ENCODE data around the gene N4BP2L2. TPM values are rescaled to one million over a fixed set of nuclear protein-coding genes. Genes with fewer than 3 reads are reported as not detected.

Gene N4BP2L2
- total RNA-seq, 1 donor from 2014 or later = 135 TPM

- Histone ChIP-seq H3K36me3 (ENCODE audit: control insufficient read depth in 3 of 3, insufficient read depth in 3 of 3, low read length in 3 of 3) (peaks cover 7 to 13% (median 13%) of the 10 kb centered on the region in 3 donors), H3K4me1 (ENCODE audit: control insufficient read depth in 3 of 3, insufficient read depth in 3 of 3, low read length in 3 of 3) (peaks cover 20 to 23% (median 22%) of the 10 kb centered on the region in 3 donors), H3K27ac (ENCODE audit: low read depth, low read length) (no peak overlapping the region), H3K9me3 (ENCODE audit: control insufficient read depth in 3 of 3, low read length in 3 of 3) (peaks cover 0 to 2% (median 0%) of the 10 kb centered on the region in 3 donors), H3K9ac (ENCODE audit: low read depth in 1 of 3, low read length in 3 of 3) (no peak overlapping the region), H3K4me3 (ENCODE audit: low read length in 3 of 3) (no peak overlapping the region), H3K27me3 (ENCODE audit: control insufficient read depth in 3 of 3, insufficient read depth in 3 of 3, low read length in 3 of 3) (no peaks in the 10 kb centered on the region)
Observed at GRCh38 chr13:32430018-32430747, 108.4 kb downstream of the N4BP2L2 start.

- H3K9ac ChIP-seq (ENCODE audit: low read depth in 1 of 3, low read length in 3 of 3) = no peak overlapping the region
- H3K36me3 ChIP-seq (ENCODE audit: control insufficient read depth in 3 of 3, insufficient read depth in 3 of 3, low read length in 3 of 3) = peaks cover 7 to 9% (median 8%) of the 10 kb centered on the region in 3 donors
- peak overlapping the region; percentile 86 for H3K27ac ChIP-seq (ENCODE audit: low read depth, low read length)
- peaks cover 0 to 2% (median 0%) of the 10 kb centered on the region in 3 donors for H3K9me3 ChIP-seq (ENCODE audit: control insufficient read depth in 3 of 3, low read length in 3 of 3)
- H3K27me3 ChIP-seq (ENCODE audit: control insufficient read depth in 3 of 3, insufficient read depth in 3 of 3, low read length in 3 of 3) = no peaks in the 10 kb centered on the region
- no peak overlapping the region for H3K4me3 ChIP-seq (ENCODE audit: low read length in 3 of 3)
- peaks cover 20 to 25% (median 23%) of the 10 kb centered on the region in 3 donors for H3K4me1 ChIP-seq (ENCODE audit: control insufficient read depth in 3 of 3, insufficient read depth in 3 of 3, low read length in 3 of 3)
Observed at GRCh38 chr13:32429433-32429909, 109.1 kb downstream of the N4BP2L2 start.

DNA sequence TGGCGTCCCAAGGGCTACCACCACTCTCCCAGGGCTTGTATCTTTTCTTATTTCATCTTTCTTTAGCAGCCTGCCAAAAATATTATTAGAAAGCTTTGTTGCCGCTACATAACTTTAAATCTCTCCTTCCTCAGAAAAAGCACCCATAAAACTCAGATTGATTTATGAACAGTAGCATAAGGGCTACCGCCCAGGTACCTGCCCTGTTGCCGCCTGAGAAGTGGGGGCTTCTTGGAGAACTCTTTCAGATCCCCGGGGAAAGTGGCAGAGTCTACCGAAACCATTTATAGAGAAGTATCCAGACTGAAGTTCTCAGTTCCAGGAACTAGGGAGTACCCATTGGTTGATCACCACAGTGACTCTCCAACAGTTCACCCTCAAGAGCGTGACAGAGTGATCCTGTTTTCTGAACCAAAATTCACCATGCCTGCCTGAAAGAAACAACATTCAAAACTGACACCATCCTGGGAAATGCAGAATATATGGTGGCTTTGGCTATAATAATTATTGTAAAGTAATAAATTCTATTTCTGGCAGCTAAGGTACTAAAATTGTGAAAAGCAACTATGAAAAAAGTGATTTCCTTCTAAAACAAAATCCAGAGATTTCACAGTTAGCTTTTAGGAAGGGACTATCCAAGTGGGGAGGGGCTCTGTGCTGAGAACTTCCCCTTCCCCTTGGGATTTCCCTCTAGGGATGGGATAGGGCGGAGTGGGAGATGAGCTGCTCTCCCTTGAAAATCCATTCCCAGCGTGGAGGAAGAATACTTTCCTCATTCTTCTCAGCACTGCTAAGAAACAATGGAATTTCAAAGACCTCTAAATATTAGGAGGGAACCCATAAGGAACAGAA lies 109.8 kb downstream of the N4BP2L2 start:
- Histone ChIP-seq H3K27ac (ENCODE audit: low read depth, low read length) (peak overlapping the region; percentile 86), H3K4me1 (ENCODE audit: control insufficient read depth in 3 of 3, insufficient read depth in 3 of 3, low read length in 3 of 3) (peaks cover 20 to 25% (median 23%) of the 10 kb centered on the region in 3 donors), H3K9me3 (ENCODE audit: control insufficient read depth in 3 of 3, low read length in 3 of 3) (peaks cover 0 to 2% (median 0%) of the 10 kb centered on the region in 3 donors), H3K36me3 (ENCODE audit: control insufficient read depth in 3 of 3, insufficient read depth in 3 of 3, low read length in 3 of 3) (peaks cover 7 to 14% (median 9%) of the 10 kb centered on the region in 3 donors), H3K4me3 (ENCODE audit: low read length in 3 of 3) (peak overlapping the region; percentile 74 to 82 (median 81)), H3K9ac (ENCODE audit: low read depth in 1 of 3, low read length in 3 of 3) (peak overlapping the region; percentile 71 to 88 (median 82)), H3K27me3 (ENCODE audit: control insufficient read depth in 3 of 3, insufficient read depth in 3 of 3, low read length in 3 of 3) (no peaks in the 10 kb centered on the region)

DNA sequence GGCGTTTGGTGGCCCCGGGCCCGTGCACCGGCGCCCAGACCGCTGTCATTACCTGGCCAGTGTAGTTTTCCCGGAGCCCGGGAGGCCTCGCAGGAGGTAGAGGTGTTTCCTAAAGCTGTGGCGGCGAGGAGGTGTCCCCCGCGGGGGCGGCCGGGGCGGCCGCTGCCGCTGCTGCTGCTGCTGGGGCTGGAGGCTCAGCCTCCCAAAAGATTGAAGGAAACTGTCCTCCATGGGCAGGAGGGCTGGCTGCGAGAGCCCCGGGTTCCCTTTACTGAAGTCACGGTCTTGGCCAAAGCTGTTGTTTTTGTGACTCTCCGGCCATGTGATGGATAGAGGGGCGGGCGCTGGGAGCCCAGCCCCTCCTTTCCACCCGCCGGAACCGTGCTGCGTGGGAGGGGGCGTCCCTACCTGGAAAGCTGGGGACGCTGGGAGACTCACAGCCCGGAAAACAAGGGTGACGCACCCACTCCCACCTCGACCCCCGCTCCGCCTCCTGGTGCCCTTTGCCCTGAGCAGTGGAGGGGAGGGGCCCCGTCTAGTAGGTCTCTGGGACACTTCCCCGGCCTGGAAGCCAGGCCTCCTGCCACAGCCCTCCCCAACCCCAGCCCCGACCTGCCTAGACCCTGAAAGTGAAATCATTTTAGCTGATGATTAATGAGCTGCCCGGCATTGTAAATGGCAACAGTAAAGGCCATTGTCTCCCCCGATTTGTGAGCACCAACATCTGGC lies 110.6 kb downstream of the N4BP2L2 start, which contains the start of gene N4BP2L1:
Gene N4BP2L1, minus strand, starts transcription at position 279 of the 729 bp plus-strand sequence. Its CDS starts 48 bp downstream, at position 231.
- H3K27me3 ChIP-seq (ENCODE audit: control insufficient read depth in 3 of 3, insufficient read depth in 3 of 3, low read length in 3 of 3) = no peaks in the 10 kb centered on the region
- peaks cover 20 to 25% (median 23%) of the 10 kb centered on the region in 3 donors for H3K4me1 ChIP-seq (ENCODE audit: control insufficient read depth in 3 of 3, insufficient read depth in 3 of 3, low read length in 3 of 3)
- peak within 1 kb of the TSS; percentile 74 to 82 (median 81) for H3K4me3 ChIP-seq (ENCODE audit: low read length in 3 of 3)
- H3K9me3 ChIP-seq (ENCODE audit: control insufficient read depth in 3 of 3, low read length in 3 of 3) = peaks cover 0 to 2% (median 0%) of the 10 kb centered on the region in 3 donors
- peak within 1 kb of the TSS; percentile 82 to 95 (median 88) for H3K9ac ChIP-seq (ENCODE audit: low read depth in 1 of 3, low read length in 3 of 3)
- H3K27ac ChIP-seq (ENCODE audit: low read depth, low read length) = peak within 1 kb of the TSS; percentile 86
- peaks cover 7 to 14% (median 9%) of the 10 kb centered on the region in 3 donors for H3K36me3 ChIP-seq (ENCODE audit: control insufficient read depth in 3 of 3, insufficient read depth in 3 of 3, low read length in 3 of 3)

GRCh38 chr13:32426990-32427851 lies 111.4 kb downstream of the N4BP2L2 start:
- no peaks in the 10 kb centered on the region for H3K27me3 ChIP-seq (ENCODE audit: control insufficient read depth in 3 of 3, insufficient read depth in 3 of 3, low read length in 3 of 3)
- peak overlapping the region; percentile 82 to 95 (median 88) for H3K9ac ChIP-seq (ENCODE audit: low read depth in 1 of 3, low read length in 3 of 3)
- H3K36me3 ChIP-seq (ENCODE audit: control insufficient read depth in 3 of 3, insufficient read depth in 3 of 3, low read length in 3 of 3) = peaks cover 4 to 10% (median 9%) of the 10 kb centered on the region in 3 donors
- peak overlapping the region; percentile 86 for H3K27ac ChIP-seq (ENCODE audit: low read depth, low read length)
- peaks cover 20 to 25% (median 23%) of the 10 kb centered on the region in 3 donors for H3K4me1 ChIP-seq (ENCODE audit: control insufficient read depth in 3 of 3, insufficient read depth in 3 of 3, low read length in 3 of 3)
- H3K9me3 ChIP-seq (ENCODE audit: control insufficient read depth in 3 of 3, low read length in 3 of 3) = peaks cover 0 to 2% (median 0%) of the 10 kb centered on the region in 3 donors
- peak overlapping the region; percentile 74 to 82 (median 81) for H3K4me3 ChIP-seq (ENCODE audit: low read length in 3 of 3)

- no peaks in the 10 kb centered on the region for H3K27me3 ChIP-seq (ENCODE audit: control insufficient read depth in 3 of 3, insufficient read depth in 3 of 3, low read length in 3 of 3)
- H3K9me3 ChIP-seq (ENCODE audit: control insufficient read depth in 3 of 3, low read length in 3 of 3) = peaks cover 0 to 2% (median 0%) of the 10 kb centered on the region in 3 donors
- H3K4me3 ChIP-seq (ENCODE audit: low read length in 3 of 3) = peak overlapping the region; percentile 74 to 82 (median 81)
- peaks cover 4 to 10% (median 9%) of the 10 kb centered on the region in 3 donors for H3K36me3 ChIP-seq (ENCODE audit: control insufficient read depth in 3 of 3, insufficient read depth in 3 of 3, low read length in 3 of 3)
- peaks cover 20 to 25% (median 23%) of the 10 kb centered on the region in 3 donors for H3K4me1 ChIP-seq (ENCODE audit: control insufficient read depth in 3 of 3, insufficient read depth in 3 of 3, low read length in 3 of 3)
- peak overlapping the region; percentile 86 for H3K27ac ChIP-seq (ENCODE audit: low read depth, low read length)
- H3K9ac ChIP-seq (ENCODE audit: low read depth in 1 of 3, low read length in 3 of 3) = peak overlapping the region; percentile 80 to 88 (median 82)
Observed at GRCh38 chr13:32426191-32426989, 112.2 kb downstream of the N4BP2L2 start.

DNA sequence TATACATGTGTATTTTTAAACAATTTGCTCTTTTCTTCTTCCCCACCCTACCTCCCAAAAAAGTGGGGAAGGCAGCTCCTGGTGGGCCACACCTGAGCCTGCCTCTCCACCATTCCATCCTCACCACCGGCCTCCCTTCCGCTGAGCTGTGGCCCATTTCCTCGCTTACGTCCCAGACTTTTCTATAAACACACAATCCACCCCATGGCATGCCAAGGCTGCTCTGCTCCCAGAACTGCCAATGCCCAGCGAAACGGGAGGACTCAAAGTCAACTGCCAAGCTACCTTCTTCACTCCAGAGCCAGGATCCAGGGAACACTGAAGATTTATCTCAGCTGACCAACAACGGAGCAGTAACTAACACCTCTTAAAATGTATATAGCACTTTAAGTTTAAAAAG lies 113.4 kb downstream of the N4BP2L2 start:
- H3K9me3 ChIP-seq (ENCODE audit: control insufficient read depth in 3 of 3, low read length in 3 of 3) = peaks cover 0 to 2% (median 0%) of the 10 kb centered on the region in 3 donors
- H3K4me1 ChIP-seq (ENCODE audit: control insufficient read depth in 3 of 3, insufficient read depth in 3 of 3, low read length in 3 of 3) = peaks cover 20 to 25% (median 23%) of the 10 kb centered on the region in 3 donors
- peaks cover 1 to 7% (median 7%) of the 10 kb centered on the region in 3 donors for H3K36me3 ChIP-seq (ENCODE audit: control insufficient read depth in 3 of 3, insufficient read depth in 3 of 3, low read length in 3 of 3)
- no peak overlapping the region for H3K9ac ChIP-seq (ENCODE audit: low read depth in 1 of 3, low read length in 3 of 3)
- no peaks in the 10 kb centered on the region for H3K27me3 ChIP-seq (ENCODE audit: control insufficient read depth in 3 of 3, insufficient read depth in 3 of 3, low read length in 3 of 3)
- no peak overlapping the region for H3K4me3 ChIP-seq (ENCODE audit: low read length in 3 of 3)
- no peak overlapping the region for H3K27ac ChIP-seq (ENCODE audit: low read depth, low read length)

DNA sequence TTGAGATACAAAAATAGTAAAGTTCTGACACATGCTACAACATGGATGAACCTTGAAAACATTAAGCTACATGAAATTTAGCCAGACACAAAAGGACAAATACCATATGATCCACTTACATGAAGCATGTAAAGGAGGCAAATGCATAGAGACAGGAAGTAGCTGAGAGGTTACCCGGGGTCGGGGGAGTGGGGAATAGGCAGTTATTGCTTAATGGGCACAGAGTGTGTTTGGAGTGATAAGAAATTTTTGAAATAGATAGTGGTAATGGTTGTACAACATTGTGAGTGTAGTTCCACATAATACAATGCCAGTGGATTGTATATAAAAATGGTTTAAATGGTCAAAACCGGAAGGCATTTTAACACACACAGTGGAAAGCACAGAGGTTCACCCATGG lies 115.0 kb downstream of the N4BP2L2 start:
- Histone ChIP-seq H3K9ac (ENCODE audit: low read depth in 1 of 3, low read length in 3 of 3) (no peak overlapping the region), H3K36me3 (ENCODE audit: control insufficient read depth in 3 of 3, insufficient read depth in 3 of 3, low read length in 3 of 3) (peaks cover 0 to 11% (median 0%) of the 10 kb centered on the region in 3 donors), H3K27ac (ENCODE audit: low read depth, low read length) (no peak overlapping the region), H3K9me3 (ENCODE audit: control insufficient read depth in 3 of 3, low read length in 3 of 3) (peaks cover 0 to 2% (median 0%) of the 10 kb centered on the region in 3 donors), H3K4me3 (ENCODE audit: low read length in 3 of 3) (no peak overlapping the region), H3K4me1 (ENCODE audit: control insufficient read depth in 3 of 3, insufficient read depth in 3 of 3, low read length in 3 of 3) (peaks cover 15 to 22% (median 20%) of the 10 kb centered on the region in 3 donors), H3K27me3 (ENCODE audit: control insufficient read depth in 3 of 3, insufficient read depth in 3 of 3, low read length in 3 of 3) (no peaks in the 10 kb centered on the region)
